Measurements from ENCODE around the gene CAMK1D. TPM values are rescaled to one million over a fixed set of nuclear protein-coding genes. Genes with fewer than 3 reads are reported as not detected.

CAMK1D gene
- total RNA-seq, 1 experiment from 2014 or later, result 10.2 TPM

DNA sequence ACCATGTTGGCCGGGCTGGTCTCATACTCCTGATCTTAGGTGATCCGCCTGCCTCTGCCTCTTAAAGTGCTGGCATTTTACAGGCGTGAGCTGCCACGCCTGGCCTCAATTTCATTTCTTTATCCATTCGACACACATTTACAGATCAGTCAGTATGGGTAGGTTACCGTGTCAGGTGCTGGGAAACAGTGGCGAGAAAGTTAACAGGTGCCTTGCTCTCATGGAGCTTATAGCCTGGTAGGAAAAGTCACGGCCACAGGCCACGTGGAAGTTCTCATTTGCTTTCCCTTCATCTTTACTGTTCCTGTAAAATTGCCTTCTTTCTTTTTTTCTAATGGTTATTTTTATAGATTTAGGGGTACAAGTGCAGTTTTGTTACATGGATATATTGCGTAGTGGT lies 2.6 kb upstream of the CAMK1D start:
- no peaks in the 10 kb centered on the region for H3K9me3 Mint-ChIP-seq
- TF ChIP-seq, protein P1, sequence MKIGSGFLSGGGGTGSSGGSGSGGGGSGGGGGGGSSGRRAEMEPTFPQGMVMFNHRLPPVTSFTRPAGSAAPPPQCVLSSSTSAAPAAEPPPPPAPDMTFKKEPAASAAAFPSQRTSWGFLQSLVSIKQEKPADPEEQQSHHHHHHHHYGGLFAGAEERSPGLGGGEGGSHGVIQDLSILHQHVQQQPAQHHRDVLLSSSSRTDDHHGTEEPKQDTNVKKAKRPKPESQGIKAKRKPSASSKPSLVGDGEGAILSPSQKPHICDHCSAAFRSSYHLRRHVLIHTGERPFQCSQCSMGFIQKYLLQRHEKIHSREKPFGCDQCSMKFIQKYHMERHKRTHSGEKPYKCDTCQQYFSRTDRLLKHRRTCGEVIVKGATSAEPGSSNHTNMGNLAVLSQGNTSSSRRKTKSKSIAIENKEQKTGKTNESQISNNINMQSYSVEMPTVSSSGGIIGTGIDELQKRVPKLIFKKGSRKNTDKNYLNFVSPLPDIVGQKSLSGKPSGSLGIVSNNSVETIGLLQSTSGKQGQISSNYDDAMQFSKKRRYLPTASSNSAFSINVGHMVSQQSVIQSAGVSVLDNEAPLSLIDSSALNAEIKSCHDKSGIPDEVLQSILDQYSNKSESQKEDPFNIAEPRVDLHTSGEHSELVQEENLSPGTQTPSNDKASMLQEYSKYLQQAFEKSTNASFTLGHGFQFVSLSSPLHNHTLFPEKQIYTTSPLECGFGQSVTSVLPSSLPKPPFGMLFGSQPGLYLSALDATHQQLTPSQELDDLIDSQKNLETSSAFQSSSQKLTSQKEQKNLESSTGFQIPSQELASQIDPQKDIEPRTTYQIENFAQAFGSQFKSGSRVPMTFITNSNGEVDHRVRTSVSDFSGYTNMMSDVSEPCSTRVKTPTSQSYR (CRISPR knock-in tag; IDR thresholded peaks at IDR 0.05), result no peak
- TF ChIP-seq, protein P2, sequence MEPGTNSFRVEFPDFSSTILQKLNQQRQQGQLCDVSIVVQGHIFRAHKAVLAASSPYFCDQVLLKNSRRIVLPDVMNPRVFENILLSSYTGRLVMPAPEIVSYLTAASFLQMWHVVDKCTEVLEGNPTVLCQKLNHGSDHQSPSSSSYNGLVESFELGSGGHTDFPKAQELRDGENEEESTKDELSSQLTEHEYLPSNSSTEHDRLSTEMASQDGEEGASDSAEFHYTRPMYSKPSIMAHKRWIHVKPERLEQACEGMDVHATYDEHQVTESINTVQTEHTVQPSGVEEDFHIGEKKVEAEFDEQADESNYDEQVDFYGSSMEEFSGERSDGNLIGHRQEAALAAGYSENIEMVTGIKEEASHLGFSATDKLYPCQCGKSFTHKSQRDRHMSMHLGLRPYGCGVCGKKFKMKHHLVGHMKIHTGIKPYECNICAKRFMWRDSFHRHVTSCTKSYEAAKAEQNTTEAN (CRISPR knock-in tag; IDR thresholded peaks at IDR 0.05), result no peak
- TF ChIP-seq ESRRA (CRISPR knock-in tag; IDR thresholded peaks at IDR 0.05; ENCODE audit: borderline replicate concordance) (no peak), JUN (CRISPR knock-in tag; IDR thresholded peaks at IDR 0.05) (no peak), FOXP1 (CRISPR knock-in tag; IDR thresholded peaks at IDR 0.05; ENCODE audit: borderline replicate concordance) (no peak), SMAD4 (CRISPR knock-in tag; IDR thresholded peaks at IDR 0.05) (no peak), NR1H2 (CRISPR knock-in tag; IDR thresholded peaks at IDR 0.05) (no peak), SP1 (CRISPR knock-in tag; conservative IDR thresholded peaks at IDR 0.05) (no peak), GABPB1 (CRISPR knock-in tag; IDR thresholded peaks at IDR 0.05) (no peak), RORB (CRISPR knock-in tag; IDR thresholded peaks at IDR 0.05) (no peak)
- TF ChIP-seq, protein P3, sequence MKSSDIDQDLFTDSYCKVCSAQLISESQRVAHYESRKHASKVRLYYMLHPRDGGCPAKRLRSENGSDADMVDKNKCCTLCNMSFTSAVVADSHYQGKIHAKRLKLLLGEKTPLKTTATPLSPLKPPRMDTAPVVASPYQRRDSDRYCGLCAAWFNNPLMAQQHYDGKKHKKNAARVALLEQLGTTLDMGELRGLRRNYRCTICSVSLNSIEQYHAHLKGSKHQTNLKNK (CRISPR knock-in tag; IDR thresholded peaks at IDR 0.05), result no peak
- TF ChIP-seq, protein P4, sequence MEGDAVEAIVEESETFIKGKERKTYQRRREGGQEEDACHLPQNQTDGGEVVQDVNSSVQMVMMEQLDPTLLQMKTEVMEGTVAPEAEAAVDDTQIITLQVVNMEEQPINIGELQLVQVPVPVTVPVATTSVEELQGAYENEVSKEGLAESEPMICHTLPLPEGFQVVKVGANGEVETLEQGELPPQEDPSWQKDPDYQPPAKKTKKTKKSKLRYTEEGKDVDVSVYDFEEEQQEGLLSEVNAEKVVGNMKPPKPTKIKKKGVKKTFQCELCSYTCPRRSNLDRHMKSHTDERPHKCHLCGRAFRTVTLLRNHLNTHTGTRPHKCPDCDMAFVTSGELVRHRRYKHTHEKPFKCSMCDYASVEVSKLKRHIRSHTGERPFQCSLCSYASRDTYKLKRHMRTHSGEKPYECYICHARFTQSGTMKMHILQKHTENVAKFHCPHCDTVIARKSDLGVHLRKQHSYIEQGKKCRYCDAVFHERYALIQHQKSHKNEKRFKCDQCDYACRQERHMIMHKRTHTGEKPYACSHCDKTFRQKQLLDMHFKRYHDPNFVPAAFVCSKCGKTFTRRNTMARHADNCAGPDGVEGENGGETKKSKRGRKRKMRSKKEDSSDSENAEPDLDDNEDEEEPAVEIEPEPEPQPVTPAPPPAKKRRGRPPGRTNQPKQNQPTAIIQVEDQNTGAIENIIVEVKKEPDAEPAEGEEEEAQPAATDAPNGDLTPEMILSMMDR (IDR thresholded peaks at IDR 0.05), result no peak
- TF ChIP-seq, protein P5, sequence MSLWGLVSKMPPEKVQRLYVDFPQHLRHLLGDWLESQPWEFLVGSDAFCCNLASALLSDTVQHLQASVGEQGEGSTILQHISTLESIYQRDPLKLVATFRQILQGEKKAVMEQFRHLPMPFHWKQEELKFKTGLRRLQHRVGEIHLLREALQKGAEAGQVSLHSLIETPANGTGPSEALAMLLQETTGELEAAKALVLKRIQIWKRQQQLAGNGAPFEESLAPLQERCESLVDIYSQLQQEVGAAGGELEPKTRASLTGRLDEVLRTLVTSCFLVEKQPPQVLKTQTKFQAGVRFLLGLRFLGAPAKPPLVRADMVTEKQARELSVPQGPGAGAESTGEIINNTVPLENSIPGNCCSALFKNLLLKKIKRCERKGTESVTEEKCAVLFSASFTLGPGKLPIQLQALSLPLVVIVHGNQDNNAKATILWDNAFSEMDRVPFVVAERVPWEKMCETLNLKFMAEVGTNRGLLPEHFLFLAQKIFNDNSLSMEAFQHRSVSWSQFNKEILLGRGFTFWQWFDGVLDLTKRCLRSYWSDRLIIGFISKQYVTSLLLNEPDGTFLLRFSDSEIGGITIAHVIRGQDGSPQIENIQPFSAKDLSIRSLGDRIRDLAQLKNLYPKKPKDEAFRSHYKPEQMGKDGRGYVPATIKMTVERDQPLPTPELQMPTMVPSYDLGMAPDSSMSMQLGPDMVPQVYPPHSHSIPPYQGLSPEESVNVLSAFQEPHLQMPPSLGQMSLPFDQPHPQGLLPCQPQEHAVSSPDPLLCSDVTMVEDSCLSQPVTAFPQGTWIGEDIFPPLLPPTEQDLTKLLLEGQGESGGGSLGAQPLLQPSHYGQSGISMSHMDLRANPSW (CRISPR knock-in tag; conservative IDR thresholded peaks at IDR 0.05; ENCODE audit: low read depth), result no peak
- TF ChIP-seq, protein P6, sequence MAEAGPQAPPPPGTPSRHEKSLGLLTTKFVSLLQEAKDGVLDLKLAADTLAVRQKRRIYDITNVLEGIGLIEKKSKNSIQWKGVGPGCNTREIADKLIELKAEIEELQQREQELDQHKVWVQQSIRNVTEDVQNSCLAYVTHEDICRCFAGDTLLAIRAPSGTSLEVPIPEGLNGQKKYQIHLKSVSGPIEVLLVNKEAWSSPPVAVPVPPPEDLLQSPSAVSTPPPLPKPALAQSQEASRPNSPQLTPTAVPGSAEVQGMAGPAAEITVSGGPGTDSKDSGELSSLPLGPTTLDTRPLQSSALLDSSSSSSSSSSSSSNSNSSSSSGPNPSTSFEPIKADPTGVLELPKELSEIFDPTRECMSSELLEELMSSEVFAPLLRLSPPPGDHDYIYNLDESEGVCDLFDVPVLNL (CRISPR knock-in tag; IDR thresholded peaks at IDR 0.05; ENCODE audit: borderline replicate concordance, low read depth), result no peak
- TF ChIP-seq, protein P7, sequence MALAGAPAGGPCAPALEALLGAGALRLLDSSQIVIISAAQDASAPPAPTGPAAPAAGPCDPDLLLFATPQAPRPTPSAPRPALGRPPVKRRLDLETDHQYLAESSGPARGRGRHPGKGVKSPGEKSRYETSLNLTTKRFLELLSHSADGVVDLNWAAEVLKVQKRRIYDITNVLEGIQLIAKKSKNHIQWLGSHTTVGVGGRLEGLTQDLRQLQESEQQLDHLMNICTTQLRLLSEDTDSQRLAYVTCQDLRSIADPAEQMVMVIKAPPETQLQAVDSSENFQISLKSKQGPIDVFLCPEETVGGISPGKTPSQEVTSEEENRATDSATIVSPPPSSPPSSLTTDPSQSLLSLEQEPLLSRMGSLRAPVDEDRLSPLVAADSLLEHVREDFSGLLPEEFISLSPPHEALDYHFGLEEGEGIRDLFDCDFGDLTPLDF (CRISPR knock-in tag; IDR thresholded peaks at IDR 0.05), result no peak
- TF ChIP-seq, protein P8, sequence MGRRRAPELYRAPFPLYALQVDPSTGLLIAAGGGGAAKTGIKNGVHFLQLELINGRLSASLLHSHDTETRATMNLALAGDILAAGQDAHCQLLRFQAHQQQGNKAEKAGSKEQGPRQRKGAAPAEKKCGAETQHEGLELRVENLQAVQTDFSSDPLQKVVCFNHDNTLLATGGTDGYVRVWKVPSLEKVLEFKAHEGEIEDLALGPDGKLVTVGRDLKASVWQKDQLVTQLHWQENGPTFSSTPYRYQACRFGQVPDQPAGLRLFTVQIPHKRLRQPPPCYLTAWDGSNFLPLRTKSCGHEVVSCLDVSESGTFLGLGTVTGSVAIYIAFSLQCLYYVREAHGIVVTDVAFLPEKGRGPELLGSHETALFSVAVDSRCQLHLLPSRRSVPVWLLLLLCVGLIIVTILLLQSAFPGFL (CRISPR knock-in tag; IDR thresholded peaks at IDR 0.05; ENCODE audit: borderline replicate concordance), result no peak
- H3K27ac Mint-ChIP-seq, result no peak overlapping the region
- peaks cover 27% of the 10 kb centered on the region for H3K4me1 Mint-ChIP-seq
- DNase-seq (ENCODE audit: low spot score) (no peak), ATAC-seq (no peak)
- no peak overlapping the region for H3K4me3 Mint-ChIP-seq
- ChIA-PET POLR2A (interaction anchor here (0.7 to 1.2 kb wide), 3 partner anchors 8 to 12 kb away, joined by 3 to 4 read pairs (median 3); no protein-coding TSS in a partner anchor), CTCF (no interaction called here)
- H3K27me3 Mint-ChIP-seq (ENCODE audit: low read depth), result peaks cover 38% of the 10 kb centered on the region
- H3K36me3 Mint-ChIP-seq, result peaks cover 2% of the 10 kb centered on the region; the same call in 1 of the 2 replicates

All from WTC11 (cell line).